Right kidney (tissue), 9 donors: ENCODE results near the gene ANO3.
"Not testable (repeated sequence)": the region's sequence is repeated elsewhere in the genome, so short reads cannot be mapped to it uniquely, and the experiment has no call there.

Experiments
- DNase-seq: peaks from one replicate; pipeline ENCODE4 v3.0.0-alpha.2; 2016
- long read RNA-seq, 8 donors: transcript quantifications; one replicate each; lab custom pipeline, GENCODE V29; 2026

Gene ANO3
- long read RNA-seq, donor 1, full-length matches to known transcripts = 1 of 12 reads
- long read RNA-seq, donor 1, partial matches to known transcripts = 11 of 12 reads
- long read RNA-seq, donor 1, other reads (novel, unspliced or antisense) = 0 of 12 reads
- long read RNA-seq, donor 2 = 0 reads
- long read RNA-seq, donor 3 = 0 reads
- long read RNA-seq, donor 4, partial matches to known transcripts = 0 of 1 reads
- long read RNA-seq, donor 4, other reads (novel, unspliced or antisense) = 0 of 1 reads
- long read RNA-seq, donor 5, partial matches to known transcripts = 5 of 5 reads
- long read RNA-seq, donor 5, other reads (novel, unspliced or antisense) = 0 of 5 reads
- long read RNA-seq, donor 6 = 0 reads
- long read RNA-seq, donor 7, full-length matches to known transcripts = 1 of 1 reads
- long read RNA-seq, donor 7, partial matches to known transcripts = 0 of 1 reads
- long read RNA-seq, donor 7, other reads (novel, unspliced or antisense) = 0 of 1 reads
- long read RNA-seq, donor 8 = 0 reads

- DNase-seq = peak; percentile 70
These were observed at the start of gene ANO3 for GRCh38 chr11:26331911-26332571. ANO3 (plus strand) TSS chr11:26332130; CDS start chr11:26332276, 146 bp downstream.

- peak; percentile 22 for DNase-seq
These were observed 48.0 kb upstream of the ANO3 start for GRCh38 chr11:26283852-26284408.

- DNase-seq = no peak
These were observed 46.3 kb upstream of the ANO3 start for GRCh38 chr11:26285608-26286007.

GRCh38 chr11:26286472-26287066, 45.4 kb upstream of the ANO3 start:
- no peak for DNase-seq

- no peak for DNase-seq
These were observed 44.8 kb upstream of the ANO3 start for GRCh38 chr11:26287067-26287518.

GRCh38 chr11:26297189-26297975, 34.5 kb upstream of the ANO3 start:
- peak; percentile 27 for DNase-seq

- DNase-seq = not testable (repeated sequence)
These were observed 15.6 kb upstream of the ANO3 start for GRCh38 chr11:26316372-26316771.

- no peak for DNase-seq
These were observed 12.0 kb upstream of the ANO3 start for GRCh38 chr11:26319906-26320305.

- no peak for DNase-seq
These were observed 10.4 kb upstream of the ANO3 start for GRCh38 chr11:26321516-26321915.

- no peak for DNase-seq
These were observed 9.4 kb upstream of the ANO3 start for GRCh38 chr11:26322335-26323067.

- DNase-seq = no peak
These were observed 8.1 kb upstream of the ANO3 start for GRCh38 chr11:26323837-26324236.

- DNase-seq = no peak
These were observed 7.7 kb upstream of the ANO3 start for GRCh38 chr11:26324270-26324669.

- DNase-seq = no peak
These were observed 5.0 kb upstream of the ANO3 start for GRCh38 chr11:26326793-26327400.

- DNase-seq = no peak
These were observed 2.7 kb upstream of the ANO3 start for GRCh38 chr11:26329206-26329605.

- DNase-seq = no peak
These were observed 1.7 kb upstream of the ANO3 start for GRCh38 chr11:26330262-26330661.

- DNase-seq = no peak
These were observed 614 bp downstream of the ANO3 start for GRCh38 chr11:26332572-26332915.

- no peak for DNase-seq
These were observed 2.0 kb downstream of the ANO3 start for GRCh38 chr11:26333906-26334305.

- DNase-seq = no peak
These were observed 4.0 kb downstream of the ANO3 start for GRCh38 chr11:26335903-26336302.

GRCh38 chr11:26344647-26345046, 12.7 kb downstream of the ANO3 start:
- no peak for DNase-seq

GRCh38 chr11:26348776-26349175, 16.8 kb downstream of the ANO3 start:
- DNase-seq = no peak

GRCh38 chr11:26350002-26350401, 18.1 kb downstream of the ANO3 start:
- DNase-seq = no peak
